Measurements from ENCODE around the gene TRIM72.

- no peak for TF ChIP-seq EZH2 (IDR thresholded peaks at IDR 0.05)
- no peak for TF ChIP-seq POLR2AphosphoS5 (IDR thresholded peaks at IDR 0.05; ENCODE audit: borderline replicate concordance, low read depth, low read length)
Observed at GRCh38 chr16:31250782-31251384, 37.0 kb downstream of the TRIM72 start.
